ENCODE measurements around the gene GBGT1.
"Not testable (repeated sequence)": the region's sequence is repeated elsewhere in the genome, so short reads cannot be mapped to it uniquely, and the experiment has no call there.

The GBGT1 gene

GRCh38 chr9:133205996-133206931 is 42.5 kb upstream of the GBGT1 start:
- TF ChIP-seq CTCF (IDR thresholded peaks at IDR 0.05; ENCODE audit: insufficient read depth, low read depth, low read length, missing control alignments), result no peak
- H3K4me3 ChIP-seq (ENCODE audit: low read depth, low read length), result no peak overlapping the region
- no peak for DNase-seq (ENCODE audit: low read depth)

- not testable (repeated sequence) for H3K4me3 ChIP-seq (ENCODE audit: low read depth, low read length)
These were observed 41.8 kb upstream of the GBGT1 start for GRCh38 chr9:133205481-133205887.

GRCh38 chr9:133204993-133205336 is 41.3 kb upstream of the GBGT1 start:
- DNase-seq (ENCODE audit: low read depth), result no peak
- H3K4me3 ChIP-seq (ENCODE audit: low read depth, low read length), result no peak overlapping the region
- no peak for TF ChIP-seq CTCF (IDR thresholded peaks at IDR 0.05; ENCODE audit: insufficient read depth, low read depth, low read length, missing control alignments)

More at GRCh38 chr9:133205481-133205887, 41.8 kb upstream of the GBGT1 start:
- DNase-seq (ENCODE audit: low read depth), result not testable (repeated sequence)

GRCh38 chr9:133204335-133204992 is 40.8 kb upstream of the GBGT1 start:
- no peak for DNase-seq (ENCODE audit: low read depth)
- no peak overlapping the region for H3K4me3 ChIP-seq (ENCODE audit: low read depth, low read length)
- no peak for TF ChIP-seq CTCF (IDR thresholded peaks at IDR 0.05; ENCODE audit: insufficient read depth, low read depth, low read length, missing control alignments)

GRCh38 chr9:133203506-133204075 is 39.9 kb upstream of the GBGT1 start:
- H3K4me3 ChIP-seq (ENCODE audit: low read depth, low read length), result no peak overlapping the region
- no peak for TF ChIP-seq CTCF (IDR thresholded peaks at IDR 0.05; ENCODE audit: insufficient read depth, low read depth, low read length, missing control alignments)
- DNase-seq (ENCODE audit: low read depth), result no peak

- no peak for TF ChIP-seq CTCF (IDR thresholded peaks at IDR 0.05; ENCODE audit: insufficient read depth, low read depth, low read length, missing control alignments)
- DNase-seq (ENCODE audit: low read depth), result no peak
- H3K4me3 ChIP-seq (ENCODE audit: low read depth, low read length), result no peak overlapping the region
These were observed 39.2 kb upstream of the GBGT1 start for GRCh38 chr9:133202688-133203453.

- no peak for DNase-seq (ENCODE audit: low read depth)
- no peak overlapping the region for H3K4me3 ChIP-seq (ENCODE audit: low read depth, low read length)
- TF ChIP-seq CTCF (IDR thresholded peaks at IDR 0.05; ENCODE audit: insufficient read depth, low read depth, low read length, missing control alignments), result no peak
These were observed 38.4 kb upstream of the GBGT1 start for GRCh38 chr9:133202145-133202513.

Measured in GM12865 (cell line).